ENCODE measurements around the gene TOP3B. TPM values are rescaled to one million over a fixed set of nuclear protein-coding genes. Genes with fewer than 3 reads are reported as not detected.
"Not testable (repeated sequence)": the region's sequence is repeated elsewhere in the genome, so short reads cannot be mapped to it uniquely, and the experiment has no call there.

Gene TOP3B
- total RNA-seq, 2 experiments from 2014 or later = 33.6 to 34.0 TPM

DNA sequence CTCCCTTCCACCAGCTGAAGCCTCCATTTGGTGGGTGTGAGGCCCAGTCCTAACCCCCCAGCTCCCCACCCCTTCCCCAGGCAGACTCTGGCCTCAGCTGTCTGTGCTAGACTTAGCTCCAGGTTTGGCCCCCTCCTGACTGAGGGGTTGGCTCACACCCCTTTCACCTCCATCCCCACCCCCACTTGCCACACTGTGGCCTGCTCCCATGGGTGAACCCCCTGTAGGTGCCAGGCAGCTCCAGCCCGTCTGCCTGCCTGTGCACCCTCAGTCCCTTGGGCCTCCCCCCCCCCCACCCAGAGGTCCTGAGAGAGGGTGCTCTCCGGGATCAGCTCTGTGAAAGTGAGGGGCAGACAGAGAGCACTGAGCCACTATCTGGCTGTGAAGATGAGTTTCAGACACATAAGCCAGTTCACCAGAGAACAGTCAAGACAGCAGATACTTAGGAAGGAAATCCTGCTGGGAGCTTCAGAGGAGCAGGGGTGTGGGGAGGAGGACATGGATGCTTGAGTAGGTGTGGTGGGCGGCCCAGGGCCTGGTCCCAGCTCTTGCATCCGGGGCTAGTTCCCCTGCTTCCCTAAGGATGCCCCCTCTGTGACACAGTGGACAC is 66.2 kb downstream of the TOP3B start:
- no peaks in the 10 kb centered on the region for H3K27me3 Mint-ChIP-seq
- H3K9me3 Mint-ChIP-seq = no peaks in the 10 kb centered on the region
- DNase-seq (no peak), ATAC-seq (no peak)
- intact Hi-C loops (cut with micrococcal nuclease) = no loop called here
- ChIA-PET CTCF (interaction anchor here (1.3 to 1.9 kb wide), 2 partner anchors 22 to 56 kb away, joined by 4 to 5 read pairs; no protein-coding TSS in a partner anchor), POLR2A (interaction anchor here (1.1 kb wide), 2 partner anchors 37 to 103 kb away, joined by 3 read pairs; no protein-coding TSS in a partner anchor)
- H3K27ac Mint-ChIP-seq = no peak overlapping the region
- no peaks in the 10 kb centered on the region for H3K4me1 Mint-ChIP-seq (ENCODE audit: low read depth)
- H3K36me3 Mint-ChIP-seq (ENCODE audit: low read depth) = no peaks in the 10 kb centered on the region
- H3K4me3 Mint-ChIP-seq = no peak overlapping the region
- TF ChIP-seq, protein P1, sequence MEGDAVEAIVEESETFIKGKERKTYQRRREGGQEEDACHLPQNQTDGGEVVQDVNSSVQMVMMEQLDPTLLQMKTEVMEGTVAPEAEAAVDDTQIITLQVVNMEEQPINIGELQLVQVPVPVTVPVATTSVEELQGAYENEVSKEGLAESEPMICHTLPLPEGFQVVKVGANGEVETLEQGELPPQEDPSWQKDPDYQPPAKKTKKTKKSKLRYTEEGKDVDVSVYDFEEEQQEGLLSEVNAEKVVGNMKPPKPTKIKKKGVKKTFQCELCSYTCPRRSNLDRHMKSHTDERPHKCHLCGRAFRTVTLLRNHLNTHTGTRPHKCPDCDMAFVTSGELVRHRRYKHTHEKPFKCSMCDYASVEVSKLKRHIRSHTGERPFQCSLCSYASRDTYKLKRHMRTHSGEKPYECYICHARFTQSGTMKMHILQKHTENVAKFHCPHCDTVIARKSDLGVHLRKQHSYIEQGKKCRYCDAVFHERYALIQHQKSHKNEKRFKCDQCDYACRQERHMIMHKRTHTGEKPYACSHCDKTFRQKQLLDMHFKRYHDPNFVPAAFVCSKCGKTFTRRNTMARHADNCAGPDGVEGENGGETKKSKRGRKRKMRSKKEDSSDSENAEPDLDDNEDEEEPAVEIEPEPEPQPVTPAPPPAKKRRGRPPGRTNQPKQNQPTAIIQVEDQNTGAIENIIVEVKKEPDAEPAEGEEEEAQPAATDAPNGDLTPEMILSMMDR (IDR thresholded peaks at IDR 0.05) = no peak

DNA sequence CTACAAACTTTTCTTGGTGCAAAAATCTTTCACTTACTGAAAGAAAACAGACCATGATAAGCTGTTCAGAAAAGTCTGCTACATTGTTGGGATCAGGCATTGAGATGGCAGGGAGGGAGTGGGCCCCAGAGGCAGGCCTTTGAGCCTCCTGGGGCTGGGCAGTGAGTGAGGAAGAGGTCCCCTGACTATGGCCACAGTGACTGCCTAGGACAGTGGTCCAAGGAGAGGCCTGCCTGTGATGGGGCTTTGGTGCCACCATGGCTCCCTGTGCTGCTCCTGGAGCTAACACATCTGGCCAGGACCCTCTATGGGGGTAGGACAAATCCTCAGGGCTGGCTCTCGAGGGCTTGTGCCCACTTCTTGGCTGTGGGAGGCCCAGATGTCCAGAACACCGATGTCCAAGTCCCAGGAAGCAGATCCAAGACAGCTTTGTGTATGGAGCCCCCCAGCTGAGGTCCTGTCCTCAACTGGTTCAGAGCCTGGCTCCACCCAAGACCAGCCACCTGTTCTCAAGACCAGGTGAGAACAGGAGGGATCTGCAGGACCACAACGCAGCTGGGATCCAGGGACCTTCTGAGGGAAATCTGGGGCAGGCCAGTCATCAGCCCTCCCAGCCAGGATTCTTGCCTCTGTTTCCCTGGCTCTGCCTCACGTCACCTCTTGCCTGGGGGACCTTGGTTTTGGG is 66.8 kb downstream of the TOP3B start:
- H3K4me3 Mint-ChIP-seq = no peak overlapping the region
- no peak overlapping the region for H3K27ac Mint-ChIP-seq
- CTCF ChIA-PET = interaction anchor here (1.3 to 1.9 kb wide), 2 partner anchors 22 to 57 kb away, joined by 4 to 5 read pairs; no protein-coding TSS in a partner anchor
- ATAC-seq (no peak), DNase-seq (no peak)
- H3K27me3 Mint-ChIP-seq = no peaks in the 10 kb centered on the region
- POLR2A ChIA-PET = interaction anchor here (1.1 kb wide), 2 partner anchors 37 to 104 kb away, joined by 3 read pairs; no protein-coding TSS in a partner anchor
- H3K9me3 Mint-ChIP-seq = no peaks in the 10 kb centered on the region
- TF ChIP-seq, protein P1 (IDR thresholded peaks at IDR 0.05) = no peak
- H3K4me1 Mint-ChIP-seq (ENCODE audit: low read depth) = no peaks in the 10 kb centered on the region
- no peaks in the 10 kb centered on the region for H3K36me3 Mint-ChIP-seq (ENCODE audit: low read depth)
- intact Hi-C loops (cut with micrococcal nuclease) = no loop called here

DNA sequence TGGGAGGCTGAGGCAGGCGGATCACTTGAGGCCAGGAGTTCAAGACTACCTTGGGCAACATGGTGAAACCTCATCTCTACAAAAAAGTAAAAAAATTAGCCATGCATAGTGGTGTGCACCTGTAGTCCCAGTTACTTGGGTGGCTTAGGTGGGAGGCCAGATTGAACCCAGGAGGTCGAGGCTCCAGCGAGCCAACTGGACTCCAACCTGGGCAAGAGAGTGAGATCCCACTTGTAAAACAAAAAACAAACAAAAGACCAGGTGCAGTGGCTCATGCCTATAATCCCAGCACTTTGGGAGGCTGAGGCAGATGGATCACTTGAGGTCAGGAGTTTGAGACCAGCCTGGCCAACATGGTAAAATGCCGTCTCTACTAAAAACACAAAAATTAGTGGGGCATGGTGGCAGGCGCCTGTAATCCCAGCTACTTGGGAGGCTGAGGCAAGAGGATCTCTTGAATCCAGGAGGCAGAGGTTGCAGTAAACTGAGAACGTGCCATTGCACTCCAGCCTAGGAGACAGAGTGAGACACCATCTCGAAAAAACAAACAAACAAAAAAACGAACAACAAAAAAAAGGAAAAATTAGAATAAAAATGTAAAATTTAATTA is 68.4 kb downstream of the TOP3B start:
- POLR2A ChIA-PET; H3K27me3 Mint-ChIP-seq; H3K4me3 Mint-ChIP-seq; DNase-seq; CTCF ChIA-PET; intact Hi-C loops (cut with micrococcal nuclease); H3K9me3 Mint-ChIP-seq; H3K27ac Mint-ChIP-seq; ATAC-seq; H3K36me3 Mint-ChIP-seq (ENCODE audit: low read depth); H3K4me1 Mint-ChIP-seq (ENCODE audit: low read depth): not testable (repeated sequence)

DNA sequence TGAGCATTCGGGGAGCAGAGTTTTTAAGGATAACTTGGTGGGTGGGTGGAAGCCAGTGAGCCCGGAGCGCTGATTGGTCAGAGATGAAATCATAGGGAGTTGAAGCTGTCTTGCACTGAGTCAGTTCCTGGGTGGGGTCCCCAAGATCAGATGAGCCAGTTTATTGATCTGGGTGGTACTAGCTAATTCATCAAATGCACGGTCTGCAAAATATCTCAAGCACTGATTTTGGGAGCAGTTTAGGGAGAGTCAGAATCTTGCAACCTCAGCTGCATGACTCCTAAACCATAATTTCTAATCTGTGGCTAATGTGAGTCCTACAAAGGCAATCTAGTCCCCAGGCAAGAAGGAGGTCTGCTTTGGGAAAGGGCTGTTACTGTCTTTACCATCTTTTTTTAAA is 72.2 kb downstream of the TOP3B start:
- ATAC-seq; DNase-seq; H3K4me1 Mint-ChIP-seq (ENCODE audit: low read depth); H3K27me3 Mint-ChIP-seq; H3K27ac Mint-ChIP-seq; H3K4me3 Mint-ChIP-seq; intact Hi-C loops (cut with micrococcal nuclease); H3K9me3 Mint-ChIP-seq; H3K36me3 Mint-ChIP-seq (ENCODE audit: low read depth): not testable (repeated sequence)
- CTCF ChIA-PET = interaction anchor here (1.8 kb wide), 1 partner anchor 50 kb away, joined by 3 read pairs; no protein-coding TSS in a partner anchor
- POLR2A ChIA-PET = interaction anchor here (0.6 kb wide), 1 partner anchor 10 kb away, joined by 3 read pairs; no protein-coding TSS in a partner anchor

DNA sequence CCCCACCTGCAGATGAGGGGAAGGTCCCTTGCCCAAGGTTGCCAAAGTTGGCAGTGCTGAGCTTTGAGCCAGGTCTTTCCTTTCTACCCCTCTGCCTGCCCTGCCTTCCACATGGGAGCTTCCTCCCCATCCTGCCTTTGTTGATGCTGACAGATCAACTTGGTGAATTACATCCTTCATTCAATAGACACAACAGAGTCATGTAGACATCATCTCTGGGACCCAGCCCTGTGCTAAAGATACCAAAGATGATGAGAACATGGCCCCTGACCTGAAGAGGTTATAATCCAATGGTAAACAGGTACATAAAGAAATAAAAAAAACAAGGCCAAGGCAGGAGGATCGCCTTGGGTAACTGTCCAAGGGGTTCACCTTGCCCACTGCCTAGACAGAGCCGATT is 72.7 kb downstream of the TOP3B start:
- no peaks in the 10 kb centered on the region for H3K4me1 Mint-ChIP-seq (ENCODE audit: low read depth)

More for the DNA sequence above, 72.7 kb downstream of the TOP3B start:
- POLR2A ChIA-PET = interaction anchor here (0.6 kb wide), 1 partner anchor 10 kb away, joined by 3 read pairs; no protein-coding TSS in a partner anchor
- Mint-ChIP-seq H3K27ac (no peak overlapping the region), H3K9me3 (no peaks in the 10 kb centered on the region), H3K36me3 (ENCODE audit: low read depth) (no peaks in the 10 kb centered on the region), H3K27me3 (no peaks in the 10 kb centered on the region), H3K4me3 (no peak overlapping the region)
- DNase-seq (no peak), ATAC-seq (no peak)
- intact Hi-C loops (cut with micrococcal nuclease) = no loop called here
- TF ChIP-seq, protein P1 (IDR thresholded peaks at IDR 0.05) = no peak
- CTCF ChIA-PET = interaction anchor here (1.8 kb wide), 1 partner anchor 50 kb away, joined by 3 read pairs; no protein-coding TSS in a partner anchor
